Measurements from ENCODE around the gene DCLRE1A. TPM values are rescaled to one million over a fixed set of nuclear protein-coding genes. Genes with fewer than 3 reads are reported as not detected.

DCLRE1A gene
- total RNA-seq, 6 donors from 2014 or later: 4.0 to 12.4 (median 6.0) TPM

GRCh38 chr10:113872139-113873030, 18.5 kb upstream of the DCLRE1A start:
- Histone ChIP-seq H3K9me3 (peaks cover 0 to 13% (median 6%) of the 10 kb centered on the region in 4 donors), H3K4me1 (peaks cover 0 to 8% (median 3%) of the 10 kb centered on the region in 4 donors), H3K27me3 (no peaks in the 10 kb centered on the region), H3K27ac (no peak overlapping the region), H3K36me3 (peaks cover 0 to 10% (median 0%) of the 10 kb centered on the region in 4 donors), H3K4me3 (no peak overlapping the region)
- ATAC-seq (ENCODE audit: low FRiP score in 2 of 2) (no peak), DNase-seq (no peak)
- TF ChIP-seq POLR2AphosphoS5 (IDR thresholded peaks at IDR 0.05) (no peak), EP300 (IDR thresholded peaks at IDR 0.05) (no peak), POLR2A (IDR thresholded peaks at IDR 0.05) (no peak)
- TF ChIP-seq, protein P1, sequence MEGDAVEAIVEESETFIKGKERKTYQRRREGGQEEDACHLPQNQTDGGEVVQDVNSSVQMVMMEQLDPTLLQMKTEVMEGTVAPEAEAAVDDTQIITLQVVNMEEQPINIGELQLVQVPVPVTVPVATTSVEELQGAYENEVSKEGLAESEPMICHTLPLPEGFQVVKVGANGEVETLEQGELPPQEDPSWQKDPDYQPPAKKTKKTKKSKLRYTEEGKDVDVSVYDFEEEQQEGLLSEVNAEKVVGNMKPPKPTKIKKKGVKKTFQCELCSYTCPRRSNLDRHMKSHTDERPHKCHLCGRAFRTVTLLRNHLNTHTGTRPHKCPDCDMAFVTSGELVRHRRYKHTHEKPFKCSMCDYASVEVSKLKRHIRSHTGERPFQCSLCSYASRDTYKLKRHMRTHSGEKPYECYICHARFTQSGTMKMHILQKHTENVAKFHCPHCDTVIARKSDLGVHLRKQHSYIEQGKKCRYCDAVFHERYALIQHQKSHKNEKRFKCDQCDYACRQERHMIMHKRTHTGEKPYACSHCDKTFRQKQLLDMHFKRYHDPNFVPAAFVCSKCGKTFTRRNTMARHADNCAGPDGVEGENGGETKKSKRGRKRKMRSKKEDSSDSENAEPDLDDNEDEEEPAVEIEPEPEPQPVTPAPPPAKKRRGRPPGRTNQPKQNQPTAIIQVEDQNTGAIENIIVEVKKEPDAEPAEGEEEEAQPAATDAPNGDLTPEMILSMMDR (IDR thresholded peaks at IDR 0.05): no peak
- 96% methylated on average over 3 of the region's 3 CpGs for WGBS, 2 donors

- Histone ChIP-seq H3K27ac (no peak overlapping the region), H3K4me3 (no peak overlapping the region), H3K36me3 (no peaks in the 10 kb centered on the region), H3K4me1 (peaks cover 0 to 8% (median 0%) of the 10 kb centered on the region in 4 donors), H3K27me3 (no peaks in the 10 kb centered on the region), H3K9me3 (peaks cover 0 to 13% (median 6%) of the 10 kb centered on the region in 4 donors)
- no peak for ATAC-seq (ENCODE audit: low FRiP score in 2 of 2)
- WGBS, 2 donors: 83 to 89% methylated on average over 2 of the region's 2 CpGs
- no peak for TF ChIP-seq EP300 (IDR thresholded peaks at IDR 0.05)
- TF ChIP-seq POLR2A (IDR thresholded peaks at IDR 0.05): no peak
- no peak for TF ChIP-seq POLR2AphosphoS5 (IDR thresholded peaks at IDR 0.05)
- TF ChIP-seq, protein P1 (IDR thresholded peaks at IDR 0.05): no peak
- no peak for DNase-seq
These were observed 15.9 kb upstream of the DCLRE1A start for GRCh38 chr10:113869789-113870188.

DNA sequence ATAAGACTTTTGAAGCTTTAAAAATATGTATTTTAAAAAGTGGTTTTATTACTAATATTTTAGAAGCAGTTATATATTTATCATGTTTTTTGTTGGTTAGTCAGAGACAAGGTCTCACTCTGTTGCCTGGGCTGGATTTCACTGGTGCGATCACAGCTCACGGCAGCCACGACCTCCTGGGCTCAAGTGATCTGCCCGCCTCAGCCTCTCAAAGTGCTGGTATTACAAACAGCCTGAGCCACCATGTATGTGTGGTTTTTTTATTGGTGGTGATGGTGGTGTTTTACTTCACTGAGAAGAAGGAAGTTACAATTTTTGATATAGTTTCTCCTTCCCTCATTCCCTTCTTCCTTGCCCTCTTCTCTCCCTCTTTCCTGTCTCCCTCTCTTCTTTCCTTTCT, 14.0 kb upstream of the DCLRE1A start:
- peaks cover 0 to 9% (median 6%) of the 10 kb centered on the region in 4 donors for H3K9me3 ChIP-seq
- peaks cover 0 to 8% (median 0%) of the 10 kb centered on the region in 4 donors for H3K4me1 ChIP-seq
- DNase-seq (no peak), ATAC-seq (ENCODE audit: low FRiP score in 2 of 2) (no peak)
- peaks cover 0 to 3% (median 0%) of the 10 kb centered on the region in 4 donors for H3K36me3 ChIP-seq
- H3K27ac ChIP-seq: no peak overlapping the region
- H3K27me3 ChIP-seq: no peaks in the 10 kb centered on the region
- TF ChIP-seq POLR2A (IDR thresholded peaks at IDR 0.05) (no peak), EP300 (IDR thresholded peaks at IDR 0.05) (no peak), POLR2AphosphoS5 (IDR thresholded peaks at IDR 0.05) (no peak)
- TF ChIP-seq, protein P1 (IDR thresholded peaks at IDR 0.05): no peak
- 90 to 93% methylated on average over 4 of the region's 4 CpGs for WGBS, 2 donors
- H3K4me3 ChIP-seq: no peak overlapping the region

- WGBS, 2 donors: 91 to 94% methylated on average over 5 of the region's 5 CpGs
- Histone ChIP-seq H3K4me3 (no peak overlapping the region), H3K27me3 (no peaks in the 10 kb centered on the region), H3K36me3 (peaks cover 0 to 9% (median 1%) of the 10 kb centered on the region in 4 donors), H3K27ac (no peak overlapping the region), H3K9me3 (peaks cover 0 to under 1% (median 0%) of the 10 kb centered on the region in 4 donors), H3K4me1 (peaks cover 0 to 8% (median 0%) of the 10 kb centered on the region in 4 donors)
- TF ChIP-seq EP300 (IDR thresholded peaks at IDR 0.05) (no peak), POLR2AphosphoS5 (IDR thresholded peaks at IDR 0.05) (no peak), POLR2A (IDR thresholded peaks at IDR 0.05) (no peak)
- TF ChIP-seq, protein P1 (IDR thresholded peaks at IDR 0.05): no peak
- peak in 1 of 2 donors; percentile 32 for DNase-seq
- ATAC-seq (ENCODE audit: low FRiP score in 2 of 2): no peak
These were observed 12.9 kb upstream of the DCLRE1A start for GRCh38 chr10:113866551-113867394.

All from upper lobe of left lung (tissue), 6 donors.